IMR-90 (cell line): ENCODE results near the gene GATA6. TPM values are rescaled to one million over a fixed set of nuclear protein-coding genes. Genes with fewer than 3 reads are reported as not detected.

ENCODE experiments used
- ATAC-seq: fragments of 200-7000 bp; cut with Tn5 transposase; 2 replicates; pipeline ENCODE4 v1.9.1; 2020; ENCODE audit warnings: low read depth, mild to moderate bottlenecking, moderate library complexity
- BruUV-seq: library from RNA; stranded (reverse); fragments of 400-500 nt; replicated peaks from 2 replicates; lab custom pipeline; 2021; lab: Mats Ljungman, UMichigan
- CTCF ChIA-PET: fragments of 300-600 bp; formaldehyde crosslinking; extraction: SDS; loops from one replicate; lab custom pipeline; 2021; ENCODE audit warnings: antibody characterized with exemption; lab: Yijun Ruan, JAX
- POLR2A ChIA-PET: fragments of 300-600 bp; sonication (Branson Sonifier 250); formaldehyde crosslinking; loops from one replicate; lab custom pipeline; 2022; ENCODE audit warnings: antibody characterized with exemption; ENCODE audit not compliant: unreplicated experiment; lab: Charles Lee
- DNase-seq: peaks from one replicate; pipeline ENCODE4 v3.0.0; 2013
- H2AFZ ChIP-seq: replicated peaks from 2 replicates; pipeline ENCODE3; 2013; ENCODE audit warnings: low read length, mild to moderate bottlenecking; ENCODE audit not compliant: poor library complexity
- H2AK5ac ChIP-seq: 2 replicates; pipeline ENCODE4 v1.6.1; 2013; ENCODE audit warnings: low read depth, low read length, inconsistent platforms
- H2AK9ac ChIP-seq: replicated peaks from 2 replicates; pipeline ENCODE3; 2013; ENCODE audit warnings: mild to moderate bottlenecking, low read depth, low read length, moderate library complexity; ENCODE audit not compliant: poor library complexity
- H2BK120ac ChIP-seq: 2 replicates; pipeline ENCODE4 v1.6.1; 2013; ENCODE audit warnings: low read depth, low read length, inconsistent platforms
- H2BK15ac ChIP-seq: 3 replicates; pipeline ENCODE4 v1.6.1; 2013; ENCODE audit warnings: low read depth, low read length, inconsistent platforms
- H2BK20ac ChIP-seq: 2 replicates; pipeline ENCODE4 v1.6.1; 2013; ENCODE audit warnings: low read depth, mild to moderate bottlenecking, inconsistent platforms, low read length, moderate library complexity
- H2BK5ac ChIP-seq: 2 replicates; pipeline ENCODE4 v1.6.1; 2013; ENCODE audit warnings: mild to moderate bottlenecking, low read depth, low read length, inconsistent platforms; ENCODE audit not compliant: poor library complexity, severe bottlenecking
- H3K14ac ChIP-seq: replicated peaks from 2 replicates; pipeline ENCODE4 v1.6.1; 2013; ENCODE audit warnings: low read depth, low read length, inconsistent platforms
- H3K18ac ChIP-seq: 2 replicates; pipeline ENCODE4 v1.6.1; 2013; ENCODE audit warnings: low read depth, low read length, control low read depth
- H3K23ac ChIP-seq: 2 replicates; pipeline ENCODE4 v1.6.1; 2013; ENCODE audit warnings: low read depth, low read length, inconsistent platforms
- H3K27ac ChIP-seq: 2 replicates; pipeline ENCODE4 v1.5.1; 2013; ENCODE audit warnings: mild to moderate bottlenecking, control low read depth, low read length; ENCODE audit not compliant: insufficient read depth
- H3K27me3 ChIP-seq: 2 replicates; pipeline ENCODE4 v1.6.1; 2013; ENCODE audit warnings: low read length; ENCODE audit not compliant: control insufficient read depth, insufficient read depth
- H3K36me3 ChIP-seq: 2 replicates; pipeline ENCODE4 v1.6.1; 2013; ENCODE audit warnings: low read length, mixed read lengths; ENCODE audit not compliant: control insufficient read depth, insufficient read depth
- H3K4ac ChIP-seq: 2 replicates; pipeline ENCODE4 v1.6.1; 2013; ENCODE audit warnings: low read depth, low read length, inconsistent platforms
- H3K4me1 ChIP-seq: 2 replicates; pipeline ENCODE4 v1.6.1; 2013; ENCODE audit warnings: low read length, mixed read lengths; ENCODE audit not compliant: control insufficient read depth, insufficient read depth
- H3K4me2 ChIP-seq: 2 replicates; pipeline ENCODE4 v1.6.1; 2013; ENCODE audit warnings: low read depth, mild to moderate bottlenecking, control low read depth, low read length, moderate library complexity
- H3K4me3 ChIP-seq: 2 replicates; pipeline ENCODE4 v1.5.1; 2013; ENCODE audit warnings: low read depth, mild to moderate bottlenecking, control low read depth, low read length, moderate library complexity; ENCODE audit not compliant: insufficient read depth
- H3K56ac ChIP-seq: 2 replicates; pipeline ENCODE4 v1.6.1; 2013; ENCODE audit warnings: low read length, inconsistent platforms; ENCODE audit not compliant: insufficient read depth; ENCODE audit errors: extremely low read depth
- H3K79me1 ChIP-seq, 2 experiments: 2 replicates each; pipeline ENCODE4 v1.6.1; 2013; ENCODE audit warnings: low read length in 2 of 2, inconsistent platforms in 1 of 2, low read depth in 1 of 2
- H3K9ac ChIP-seq: 2 replicates; pipeline ENCODE4 v1.6.1; 2013; ENCODE audit warnings: low read depth, low read length, control low read depth
- H3K9me1 ChIP-seq: 2 replicates; pipeline ENCODE4 v1.6.1; 2013; ENCODE audit warnings: low read length, inconsistent platforms; ENCODE audit not compliant: insufficient read depth
- H3K9me3 ChIP-seq: 2 replicates; pipeline ENCODE4 v1.6.1; 2013; ENCODE audit warnings: low read length; ENCODE audit not compliant: control insufficient read depth, insufficient read depth
- H4K20me1 ChIP-seq: 2 replicates; pipeline ENCODE4 v1.6.1; 2013; ENCODE audit warnings: low read length, inconsistent platforms; ENCODE audit not compliant: insufficient read depth
- H4K5ac ChIP-seq: 2 replicates; pipeline ENCODE4 v1.6.1; 2013; ENCODE audit warnings: mild to moderate bottlenecking, low read depth, low read length, control low read depth
- H4K8ac ChIP-seq, 2 experiments: 2 replicates each; pipeline ENCODE4 v1.6.1; 2013; ENCODE audit warnings: low read depth in 2 of 2, low read length in 2 of 2, control low read depth in 1 of 2, inconsistent platforms in 1 of 2
- H4K91ac ChIP-seq: 2 replicates; pipeline ENCODE4 v1.6.1; 2013; ENCODE audit warnings: low read depth, low read length, inconsistent platforms; ENCODE audit not compliant: insufficient read depth
- BHLHE40 ChIP-seq: fragments of 150-350 bp; IDR thresholded peaks from 2 replicates; pipeline ENCODE4 v1.6.1; 2016; ENCODE audit warnings: mild to moderate bottlenecking, low read depth, low read length
- CEBPB ChIP-seq: IDR thresholded peaks from 2 replicates; pipeline ENCODE4 v1.6.1; 2012; ENCODE audit warnings: low read depth, low read length, improper control_type of control experiment
- CHD1 ChIP-seq: IDR thresholded peaks from 2 replicates; pipeline ENCODE4 v1.6.1; 2012; ENCODE audit warnings: low read depth, low read length, improper control_type of control experiment
- FOS ChIP-seq: fragments of 150-350 bp; IDR thresholded peaks from 2 replicates; pipeline ENCODE4 v1.6.1; 2016; ENCODE audit warnings: low read depth, low read length
- MAFK ChIP-seq: IDR thresholded peaks from 2 replicates; pipeline ENCODE4 v1.6.1; 2012; ENCODE audit warnings: low read depth, low read length, improper control_type of control experiment
- MAZ ChIP-seq: IDR thresholded peaks from 2 replicates; pipeline ENCODE4 v1.6.1; 2012; ENCODE audit warnings: low read depth, mild to moderate bottlenecking, low read length, improper control_type of control experiment, moderate library complexity, borderline replicate concordance
- MXI1 ChIP-seq: IDR thresholded peaks from 2 replicates; pipeline ENCODE4 v1.6.1; 2012; ENCODE audit warnings: low read depth, mild to moderate bottlenecking, low read length, moderate library complexity, borderline replicate concordance
- NFE2L2 ChIP-seq: fragments of 150-350 bp; IDR thresholded peaks from 2 replicates; pipeline ENCODE4 v1.6.1; 2016; ENCODE audit warnings: low read depth, mild to moderate bottlenecking, low read length
- POLR2A ChIP-seq: IDR thresholded peaks from 2 replicates; pipeline ENCODE4 v1.6.1; 2012; ENCODE audit warnings: mild to moderate bottlenecking, low read depth, low read length
- RAD21 ChIP-seq: IDR thresholded peaks from 2 replicates; pipeline ENCODE4 v1.6.1; 2012; ENCODE audit warnings: low read length, improper control_type of control experiment
- RCOR1 ChIP-seq: IDR thresholded peaks from 2 replicates; pipeline ENCODE4 v1.6.1; 2012; ENCODE audit warnings: mild to moderate bottlenecking, low read length, improper control_type of control experiment; ENCODE audit not compliant: insufficient replicate concordance
- RFX5 ChIP-seq: IDR thresholded peaks from 2 replicates; pipeline ENCODE4 v1.8.0; 2012; ENCODE audit warnings: low read depth, mild to moderate bottlenecking, low read length, moderate library complexity
- SMC3 ChIP-seq: fragments of 150-350 bp; IDR thresholded peaks from 2 replicates; pipeline ENCODE4 v1.6.1; 2016; ENCODE audit warnings: low read depth, mild to moderate bottlenecking, antibody characterized with exemption, low read length, moderate library complexity
- WGBS, 2 experiments: methylation state at CpG; one replicate each; pipeline versions ENCODE4 v1.1.5 to v1.1.7; 2013; ENCODE audit warnings: missing lambda C conversion rate in 2 of 2; ENCODE audit not compliant: insufficient read length in 1 of 2; ENCODE audit errors: extremely low coverage in 2 of 2; 5-methylcytosine and 5-hydroxymethylcytosine counted together
- dilution Hi-C: fragments of 300-500 bp; cut with HindIII; formaldehyde crosslinking; loops from one replicate; pipeline ENCODE4 v1.14.3; 2018; ENCODE audit warnings: low sequenced_read_pairs; ENCODE audit not compliant: unreplicated experiment
- in situ Hi-C: fragments of 300-500 bp; cut with MboI; formaldehyde crosslinking; loops from 3 replicates; pipeline ENCODE4 v1.14.3; 2019; ENCODE audit warnings: low sequenced_read_pairs, inconsistent platforms, mixed read lengths
- intact Hi-C: fragments of 100-400 bp; cut with micrococcal nuclease; formaldehyde crosslinking; loops from 2 replicates; pipeline ENCODE4 v1.10.0; 2022
- polyA plus RNA-seq, 3 experiments: library from polyadenylated mRNA; depleted of rRNA; stranded (reverse); fragments of >200 nt; gene quantifications; 2 replicates each; pipeline ENCODE4 v1.2.3, GENCODE V29; 2012; ENCODE audit warnings: low replicate concordance in 1 of 3
- total RNA-seq: library from RNA; depleted of rRNA; stranded (reverse); fragments of >200 nt; gene quantifications from 2 replicates; pipeline ENCODE4 v1.2.3, GENCODE V29; 2012
- TF ChIP-seq, protein P1 (sequence below): conservative IDR thresholded peaks from 2 replicates; pipeline ENCODE4 v1.5.1; 2012; ENCODE audit warnings: mild to moderate bottlenecking, low read depth, low read length, improper control_type of control experiment
- TF ChIP-seq, protein P2 (sequence below): fragments of 150-350 bp; IDR thresholded peaks from 2 replicates; pipeline ENCODE4 v1.6.1; 2016; ENCODE audit warnings: low read depth, mild to moderate bottlenecking, low read length, moderate library complexity, borderline replicate concordance

GATA6 gene
- total and polyA plus RNA-seq, 2 of the 4 experiments (the other 2 are of a cell fraction): 2.5 to 4.0 TPM

DNA sequence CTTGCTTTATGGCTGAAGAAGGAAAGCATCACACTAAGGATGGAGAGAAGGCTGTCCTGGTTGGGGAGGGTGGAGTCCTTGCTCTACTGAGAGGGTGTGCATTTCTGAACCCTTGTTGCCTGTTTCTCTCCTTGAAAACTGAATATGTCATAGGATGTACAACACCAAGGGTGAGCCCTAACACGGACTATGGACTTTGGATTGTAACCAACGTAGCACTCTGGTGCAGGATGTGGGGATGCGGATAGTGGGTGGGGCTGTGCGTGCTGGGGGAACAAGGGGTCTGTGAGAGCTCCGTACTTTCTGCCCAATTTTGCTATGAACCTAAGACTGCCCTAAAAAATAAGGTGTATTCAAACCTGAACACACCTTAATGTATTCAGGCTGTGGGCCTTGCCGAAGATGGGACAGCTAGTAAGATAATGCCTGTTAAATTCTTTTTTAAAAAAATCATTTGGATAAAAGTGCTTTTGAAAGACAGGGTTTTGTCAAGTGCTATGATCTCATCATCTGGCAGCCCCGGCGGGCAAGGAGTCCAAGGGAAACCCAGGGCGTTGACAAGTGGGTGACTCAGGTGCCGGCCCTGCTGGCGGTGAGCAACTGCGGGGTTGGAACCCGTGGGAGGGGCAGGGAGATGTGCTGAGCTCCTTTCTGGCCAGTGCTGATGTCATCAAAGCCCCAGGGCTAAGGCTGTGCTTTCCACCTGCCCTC is 54.0 kb downstream of the GATA6 start:
- intact Hi-C loops (loop anchor here (10.0 kb wide), 1 partner anchor 81 kb away; no protein-coding TSS in a partner anchor), dilution Hi-C loops (no loop called here), in situ Hi-C loops (no loop called here)
- no peaks in the 10 kb centered on the region for H3K9me3 ChIP-seq
- POLR2A ChIA-PET: no interaction called here
- no peak overlapping the region for H3K14ac ChIP-seq
- no peaks in the 10 kb centered on the region for H3K79me1 ChIP-seq
- H2BK120ac ChIP-seq: no peak overlapping the region
- peaks cover 2% of the 10 kb centered on the region; the same call in 1 of the 2 replicates for H3K27me3 ChIP-seq
- H2BK15ac ChIP-seq: peak overlapping the region; percentile 40; the same call in 1 of the 3 replicates
- H4K8ac ChIP-seq: no peak overlapping the region
- H2BK20ac ChIP-seq: no peak overlapping the region
- H3K36me3 ChIP-seq: no peaks in the 10 kb centered on the region
- no peak overlapping the region for H3K4me2 ChIP-seq
- H2AFZ ChIP-seq: no peak overlapping the region
- H4K20me1 ChIP-seq: no peaks in the 10 kb centered on the region
- no TSS peak for BruUV-seq
- H3K4me3 ChIP-seq: no peak overlapping the region
- H3K27ac ChIP-seq: no peak overlapping the region
- H4K91ac ChIP-seq: no peak overlapping the region
- 80% methylated on average over 2 of the region's 13 CpGs; no CpG with 5 or more reads in 1 of the 2 experiments for WGBS, 2 experiments
- H3K4me1 ChIP-seq: peaks cover 1% of the 10 kb centered on the region; the same call in 1 of the 2 replicates
- no peak overlapping the region for H3K23ac ChIP-seq
- H2BK5ac ChIP-seq: no peak overlapping the region
- no peak overlapping the region for H3K4ac ChIP-seq
- no peaks in the 10 kb centered on the region for H3K9me1 ChIP-seq
- peak; percentile 95 for DNase-seq
- H2AK9ac ChIP-seq: no peak overlapping the region
- H3K18ac ChIP-seq: no peak overlapping the region
- H2AK5ac ChIP-seq: 0 out of 2 replicates have a peak overlapping the region, but pooled peaks have one; percentile 10
- CTCF ChIA-PET: no interaction called here
- peak; percentile 94 for ATAC-seq
- H3K56ac ChIP-seq: no peak overlapping the region
- H4K5ac ChIP-seq: no peak overlapping the region
- H3K9ac ChIP-seq: no peak overlapping the region
- 0 out of 2 replicates have a peak, but pooled peaks have one; percentile 18 for TF ChIP-seq RAD21
- TF ChIP-seq, protein P1, sequence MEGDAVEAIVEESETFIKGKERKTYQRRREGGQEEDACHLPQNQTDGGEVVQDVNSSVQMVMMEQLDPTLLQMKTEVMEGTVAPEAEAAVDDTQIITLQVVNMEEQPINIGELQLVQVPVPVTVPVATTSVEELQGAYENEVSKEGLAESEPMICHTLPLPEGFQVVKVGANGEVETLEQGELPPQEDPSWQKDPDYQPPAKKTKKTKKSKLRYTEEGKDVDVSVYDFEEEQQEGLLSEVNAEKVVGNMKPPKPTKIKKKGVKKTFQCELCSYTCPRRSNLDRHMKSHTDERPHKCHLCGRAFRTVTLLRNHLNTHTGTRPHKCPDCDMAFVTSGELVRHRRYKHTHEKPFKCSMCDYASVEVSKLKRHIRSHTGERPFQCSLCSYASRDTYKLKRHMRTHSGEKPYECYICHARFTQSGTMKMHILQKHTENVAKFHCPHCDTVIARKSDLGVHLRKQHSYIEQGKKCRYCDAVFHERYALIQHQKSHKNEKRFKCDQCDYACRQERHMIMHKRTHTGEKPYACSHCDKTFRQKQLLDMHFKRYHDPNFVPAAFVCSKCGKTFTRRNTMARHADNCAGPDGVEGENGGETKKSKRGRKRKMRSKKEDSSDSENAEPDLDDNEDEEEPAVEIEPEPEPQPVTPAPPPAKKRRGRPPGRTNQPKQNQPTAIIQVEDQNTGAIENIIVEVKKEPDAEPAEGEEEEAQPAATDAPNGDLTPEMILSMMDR: no peak
- peak; percentile 46; the same call in 1 of the 2 replicates for TF ChIP-seq MAFK
- peak; percentile 79 for TF ChIP-seq FOS
- no peak for TF ChIP-seq RFX5
- TF ChIP-seq RCOR1: peak; percentile 46
- TF ChIP-seq CEBPB: peak; percentile 49; the same call in 1 of the 2 replicates
- TF ChIP-seq CHD1: no peak
- no peak for TF ChIP-seq SMC3
- TF ChIP-seq MAZ: peak; percentile 78
- no peak for TF ChIP-seq MXI1
- TF ChIP-seq POLR2A: no peak
- peak; percentile 67 for TF ChIP-seq BHLHE40
- TF ChIP-seq, protein P2, sequence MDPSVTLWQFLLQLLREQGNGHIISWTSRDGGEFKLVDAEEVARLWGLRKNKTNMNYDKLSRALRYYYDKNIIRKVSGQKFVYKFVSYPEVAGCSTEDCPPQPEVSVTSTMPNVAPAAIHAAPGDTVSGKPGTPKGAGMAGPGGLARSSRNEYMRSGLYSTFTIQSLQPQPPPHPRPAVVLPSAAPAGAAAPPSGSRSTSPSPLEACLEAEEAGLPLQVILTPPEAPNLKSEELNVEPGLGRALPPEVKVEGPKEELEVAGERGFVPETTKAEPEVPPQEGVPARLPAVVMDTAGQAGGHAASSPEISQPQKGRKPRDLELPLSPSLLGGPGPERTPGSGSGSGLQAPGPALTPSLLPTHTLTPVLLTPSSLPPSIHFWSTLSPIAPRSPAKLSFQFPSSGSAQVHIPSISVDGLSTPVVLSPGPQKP: no peak
- TF ChIP-seq NFE2L2: no peak
